GM13976 (cell line): Measurements from ENCODE around the gene SLC4A5.
A peak's percentile ranks its signal among the peaks of the same experiment; 100 is the strongest.
"Not testable (repeated sequence)": the region's sequence is repeated elsewhere in the genome, so short reads cannot be mapped to it uniquely, and the experiment has no call there.

Experiments
- DNase-seq: peaks from one replicate; pipeline ENCODE4 v3.0.0; 2012; ENCODE audit warnings: low spot score
- CTCF ChIP-seq: IDR thresholded peaks from 2 replicates; pipeline ENCODE4 v1.5.1; 2012; ENCODE audit warnings: borderline replicate concordance, mild to moderate bottlenecking; ENCODE audit not compliant: insufficient read depth; ENCODE audit errors: extremely low read depth, missing control alignments, control extremely low read depth
- in situ Hi-C: fragments of 300-500 bp; cut with MboI; formaldehyde crosslinking; loops from one replicate; pipeline ENCODE4 v1.12.0; 2022; ENCODE audit warnings: low sequenced_read_pairs, mixed read lengths, inconsistent platforms; ENCODE audit not compliant: unreplicated experiment

SLC4A5 gene

GRCh38 chr2:74357627-74358026, 14.4 kb upstream of the SLC4A5 start:
- no peak for DNase-seq
- in situ Hi-C loops: no loop called here
- no peak for TF ChIP-seq CTCF

DNA sequence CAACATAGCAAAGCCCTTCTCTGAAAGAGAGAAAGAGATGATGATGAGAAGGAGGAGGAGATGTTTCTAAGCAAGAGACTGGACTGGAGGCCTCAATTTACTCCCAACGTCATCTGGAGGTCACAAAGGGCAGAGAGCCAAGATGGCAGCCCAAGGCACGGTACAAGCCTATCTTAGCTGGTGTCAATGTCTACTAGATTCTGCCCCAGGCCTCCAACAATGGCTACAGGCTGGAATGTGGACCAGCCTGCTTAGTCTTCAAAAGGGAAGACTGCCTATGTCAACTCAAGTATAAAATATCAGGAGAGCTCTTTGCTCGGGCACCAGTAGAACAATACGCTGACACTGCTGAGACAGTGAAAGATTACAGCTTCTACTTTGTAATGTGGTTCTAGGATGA, 6.7 kb upstream of the SLC4A5 start:
- DNase-seq: no peak
- TF ChIP-seq CTCF: no peak
- in situ Hi-C loops: no loop called here

- no peak for TF ChIP-seq CTCF
These were observed 4.5 kb upstream of the SLC4A5 start for GRCh38 chr2:74347742-74348141.

DNA sequence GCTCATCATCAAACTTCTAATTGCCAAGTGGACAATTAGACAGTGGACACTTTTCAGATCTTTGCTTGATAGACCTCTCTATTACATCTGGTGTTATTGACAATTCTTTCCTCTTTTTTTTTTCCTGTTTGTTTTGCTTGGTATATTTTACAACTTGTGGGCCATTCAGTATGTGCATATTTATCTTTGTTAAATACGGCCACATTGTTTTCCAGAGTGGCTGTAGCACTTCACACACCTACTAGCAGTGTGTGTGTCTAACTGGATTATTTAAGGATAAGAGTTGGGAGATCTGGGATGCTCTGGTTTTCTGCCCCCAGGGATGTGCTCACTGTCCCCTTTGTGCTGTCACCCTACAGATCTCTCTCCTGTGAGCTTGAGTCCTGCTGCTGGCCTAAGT, 4.1 kb upstream of the SLC4A5 start:
- no peak for TF ChIP-seq CTCF
- in situ Hi-C loops: no loop called here
- DNase-seq: no peak

More at GRCh38 chr2:74347742-74348141, 4.5 kb upstream of the SLC4A5 start:
- DNase-seq: no peak
- in situ Hi-C loops: no loop called here

DNA sequence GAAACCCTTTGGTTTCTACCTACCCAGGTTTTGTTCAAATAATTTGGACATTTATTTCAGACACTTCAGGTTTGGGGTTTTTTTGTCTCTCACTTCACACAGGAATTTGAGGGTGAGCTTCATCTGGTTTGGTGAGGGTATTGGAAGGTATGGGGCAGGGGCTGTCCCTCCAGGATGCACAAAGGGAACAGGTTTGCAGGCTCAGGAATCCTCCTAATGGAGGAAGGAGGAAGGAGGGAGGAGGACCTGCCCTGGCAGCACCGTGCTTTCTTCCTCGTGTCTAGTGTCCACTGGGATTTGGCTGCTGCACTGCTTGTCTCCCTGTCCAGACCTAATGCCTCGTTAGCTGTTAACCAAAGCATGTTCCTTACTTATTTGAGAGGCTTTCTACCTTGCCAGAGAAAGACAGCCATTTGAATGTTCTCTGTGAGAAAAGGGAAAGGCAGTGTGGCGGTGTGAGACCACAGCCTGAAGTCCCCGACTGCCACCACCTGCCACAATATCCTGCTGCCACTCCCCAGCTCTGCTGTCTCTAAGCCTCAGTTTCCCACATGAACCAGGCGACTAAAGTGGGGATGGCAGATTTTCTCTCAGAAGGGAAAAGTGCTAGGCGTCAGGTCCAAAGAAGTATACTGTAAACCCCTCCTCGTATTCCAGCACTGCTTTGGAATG, 2.2 kb upstream of the SLC4A5 start:
- in situ Hi-C loops: no loop called here
- no peak for TF ChIP-seq CTCF
- DNase-seq: no peak

DNA sequence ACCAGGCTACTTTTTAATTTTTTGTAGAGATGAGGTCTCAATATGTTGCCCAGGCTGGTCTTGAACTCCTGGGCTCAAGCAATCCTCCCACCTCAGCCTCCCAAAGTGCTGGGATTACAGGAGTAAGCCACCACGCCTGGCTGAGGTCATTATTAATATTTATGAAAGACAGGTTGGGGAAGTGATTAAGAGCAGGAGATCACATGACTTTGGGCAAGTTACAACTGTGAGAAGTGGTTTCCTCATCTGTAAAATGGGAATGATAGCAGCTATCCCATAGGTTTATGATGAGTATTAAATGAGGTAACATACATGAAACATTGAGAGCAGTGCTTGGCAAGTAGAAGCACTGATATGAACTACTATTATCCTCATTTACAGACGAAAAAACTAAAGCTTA, 7.0 kb downstream of the SLC4A5 start:
- not testable (repeated sequence) for DNase-seq
- in situ Hi-C loops: loop anchor here (5.0 kb wide), 1 partner anchor 84 kb away; no protein-coding TSS in a partner anchor

DNA sequence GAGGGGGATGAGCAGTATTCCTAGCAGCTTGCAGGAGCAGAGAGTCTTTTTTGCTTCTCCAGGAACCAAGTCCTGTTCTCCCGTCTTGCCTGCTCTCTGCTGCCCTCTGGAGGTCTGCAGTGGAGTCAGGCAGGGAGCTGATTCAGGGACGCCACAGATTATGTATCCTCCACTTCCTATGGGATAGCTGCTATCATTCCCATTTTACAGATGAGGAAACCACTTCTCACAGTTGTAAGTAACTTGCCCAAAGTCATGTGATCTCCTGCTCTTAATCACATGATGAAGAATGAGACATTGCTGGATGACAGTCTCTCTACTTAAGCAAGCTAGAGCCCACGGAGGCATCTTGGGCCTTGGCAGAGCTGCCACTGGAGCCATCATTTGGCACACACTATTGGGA, 8.3 kb downstream of the SLC4A5 start:
- in situ Hi-C loops: loop anchor here (5.0 kb wide), 1 partner anchor 83 kb away; no protein-coding TSS in a partner anchor
- TF ChIP-seq CTCF: peak; percentile 93
- DNase-seq: peak; percentile 60
